ENCODE data around the gene C3orf52. TPM values are rescaled to one million over a fixed set of nuclear protein-coding genes. Genes with fewer than 3 reads are reported as not detected.

C3orf52 gene
- total RNA-seq, 3 donors from 2014 or later (not counting 1 experiment from before 2014, with no cell fraction given): 0.42 to 0.90 TPM; not detected in 1

DNA sequence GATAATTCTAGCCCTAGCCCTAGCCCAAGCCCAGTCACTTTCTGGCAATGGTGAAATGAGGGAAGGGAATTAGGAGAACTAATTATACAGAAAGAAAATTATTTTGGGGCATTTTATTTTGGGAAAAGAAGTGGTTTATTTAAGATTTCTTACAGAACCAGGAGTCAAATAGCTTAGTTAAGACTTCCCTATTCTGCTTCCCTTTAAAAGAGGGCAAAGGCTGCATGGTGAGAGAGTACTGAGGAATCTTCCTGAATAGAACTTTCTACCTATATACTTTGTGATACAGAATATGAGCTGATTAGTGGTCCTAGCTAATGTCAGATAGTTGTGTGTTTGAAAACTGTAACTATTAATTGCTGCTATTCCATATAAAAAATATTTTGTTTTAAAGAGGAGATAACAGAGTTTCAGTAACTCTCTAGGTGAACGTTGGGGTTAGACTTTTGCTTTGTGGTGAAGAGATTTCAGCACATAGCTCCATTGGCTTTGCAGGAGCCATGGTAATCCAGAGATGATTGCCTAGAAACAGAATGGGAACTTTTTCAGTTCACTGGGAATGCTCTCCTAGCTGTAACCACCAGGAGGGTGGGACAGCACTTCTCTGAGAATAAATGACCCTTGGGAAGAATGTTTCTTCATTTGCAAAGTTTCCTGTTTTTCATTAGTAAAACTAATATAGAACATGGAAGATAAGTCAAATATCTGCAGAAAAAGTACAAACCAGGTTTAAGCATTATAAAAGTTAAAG is 52.2 kb downstream of the C3orf52 start:
- ATAC-seq (no peak), DNase-seq (no peak)
- Histone ChIP-seq H3K36me3 (ENCODE audit: control insufficient read depth, insufficient read depth, low read length) (no peaks in the 10 kb centered on the region), H3K4me3 (ENCODE audit: low read length) (no peak overlapping the region), H3K27ac (ENCODE audit: low read length) (no peak overlapping the region), H3K9me3 (ENCODE audit: control insufficient read depth, insufficient read depth, low read length) (no peaks in the 10 kb centered on the region), H3K27me3 (ENCODE audit: control insufficient read depth, insufficient read depth, low read length) (no peaks in the 10 kb centered on the region), H3K4me1 (ENCODE audit: control insufficient read depth, insufficient read depth, low read length) (peaks cover 9% of the 10 kb centered on the region)
- H3K9me3 Mint-ChIP-seq: peaks cover 0 to 2% of the 10 kb centered on the region in 2 donors
- peaks cover 0 to 3% of the 10 kb centered on the region in 2 donors for H3K27me3 Mint-ChIP-seq (ENCODE audit: low read depth in 2 of 2)
- TF ChIP-seq, protein P1, sequence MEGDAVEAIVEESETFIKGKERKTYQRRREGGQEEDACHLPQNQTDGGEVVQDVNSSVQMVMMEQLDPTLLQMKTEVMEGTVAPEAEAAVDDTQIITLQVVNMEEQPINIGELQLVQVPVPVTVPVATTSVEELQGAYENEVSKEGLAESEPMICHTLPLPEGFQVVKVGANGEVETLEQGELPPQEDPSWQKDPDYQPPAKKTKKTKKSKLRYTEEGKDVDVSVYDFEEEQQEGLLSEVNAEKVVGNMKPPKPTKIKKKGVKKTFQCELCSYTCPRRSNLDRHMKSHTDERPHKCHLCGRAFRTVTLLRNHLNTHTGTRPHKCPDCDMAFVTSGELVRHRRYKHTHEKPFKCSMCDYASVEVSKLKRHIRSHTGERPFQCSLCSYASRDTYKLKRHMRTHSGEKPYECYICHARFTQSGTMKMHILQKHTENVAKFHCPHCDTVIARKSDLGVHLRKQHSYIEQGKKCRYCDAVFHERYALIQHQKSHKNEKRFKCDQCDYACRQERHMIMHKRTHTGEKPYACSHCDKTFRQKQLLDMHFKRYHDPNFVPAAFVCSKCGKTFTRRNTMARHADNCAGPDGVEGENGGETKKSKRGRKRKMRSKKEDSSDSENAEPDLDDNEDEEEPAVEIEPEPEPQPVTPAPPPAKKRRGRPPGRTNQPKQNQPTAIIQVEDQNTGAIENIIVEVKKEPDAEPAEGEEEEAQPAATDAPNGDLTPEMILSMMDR (IDR thresholded peaks at IDR 0.05): no peak
- H3K4me1 Mint-ChIP-seq: peaks cover 3% of the 10 kb centered on the region in 2 donors
- intact Hi-C loops (cut with micrococcal nuclease): no loop called here
- no peaks in the 10 kb centered on the region for H3K36me3 Mint-ChIP-seq
- WGBS (ENCODE audit: insufficient coverage): 36% methylated on average over 1 of the region's 1 CpG
- H3K27ac Mint-ChIP-seq: no peak overlapping the region
- H3K4me3 Mint-ChIP-seq: no peak overlapping the region

DNA sequence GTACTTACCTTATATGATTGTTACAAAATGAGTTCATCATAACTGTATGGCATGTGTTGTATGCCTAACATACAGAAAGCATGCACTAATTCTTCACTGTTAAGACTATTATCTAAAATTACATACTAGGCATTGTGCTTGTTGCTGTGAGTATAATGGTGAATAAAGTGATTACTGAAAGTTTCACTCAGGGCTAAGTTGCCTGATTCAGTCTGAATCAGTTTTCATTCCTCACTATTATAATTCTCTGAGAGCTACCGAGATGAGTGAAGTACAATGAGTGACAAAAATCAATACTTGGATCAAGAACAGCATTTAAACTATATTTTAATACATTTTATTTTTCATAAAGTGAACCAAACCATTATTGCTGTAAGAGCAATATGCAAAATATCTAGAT is 54.4 kb downstream of the C3orf52 start:
- Histone ChIP-seq H3K9me3 (ENCODE audit: control insufficient read depth, insufficient read depth, low read length) (no peaks in the 10 kb centered on the region), H3K4me1 (ENCODE audit: control insufficient read depth, insufficient read depth, low read length) (no peaks in the 10 kb centered on the region), H3K36me3 (ENCODE audit: control insufficient read depth, insufficient read depth, low read length) (no peaks in the 10 kb centered on the region), H3K27me3 (ENCODE audit: control insufficient read depth, insufficient read depth, low read length) (no peaks in the 10 kb centered on the region), H3K4me3 (ENCODE audit: low read length) (no peak overlapping the region), H3K27ac (ENCODE audit: low read length) (no peak overlapping the region)
- peaks cover 0 to 6% of the 10 kb centered on the region in 2 donors for H3K4me1 Mint-ChIP-seq
- no CpG with 5 or more reads among the region's 1 CpG for WGBS (ENCODE audit: insufficient coverage)
- intact Hi-C loops (cut with micrococcal nuclease): no loop called here
- no peak overlapping the region for H3K4me3 Mint-ChIP-seq
- peaks cover 0 to 4% of the 10 kb centered on the region in 2 donors for H3K9me3 Mint-ChIP-seq
- TF ChIP-seq, protein P1 (IDR thresholded peaks at IDR 0.05): no peak
- H3K36me3 Mint-ChIP-seq: no peaks in the 10 kb centered on the region
- no peak overlapping the region for H3K27ac Mint-ChIP-seq
- ATAC-seq: no peak
- H3K27me3 Mint-ChIP-seq (ENCODE audit: low read depth in 2 of 2): peaks cover 0 to 3% of the 10 kb centered on the region in 2 donors
- no peak for DNase-seq

DNA sequence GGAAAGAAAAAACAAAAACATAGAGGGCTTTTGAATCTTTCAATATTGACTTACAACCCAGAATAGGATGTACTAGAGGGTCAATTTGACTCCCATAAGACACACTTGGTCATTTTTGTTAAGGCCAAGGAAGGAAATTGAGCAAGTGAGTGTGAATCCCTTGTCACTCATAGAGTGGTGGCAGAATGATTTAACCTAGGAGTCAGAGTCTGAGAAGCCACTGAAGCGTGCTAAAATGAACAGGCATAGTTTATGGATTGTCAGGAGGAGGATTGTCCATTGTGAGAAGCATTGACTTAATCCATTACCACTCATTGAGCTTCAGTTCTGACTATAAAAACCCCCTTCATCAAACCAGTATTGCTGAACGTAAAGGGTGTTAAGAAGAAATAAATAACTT is 55.1 kb downstream of the C3orf52 start:
- Histone ChIP-seq H3K27me3 (ENCODE audit: control insufficient read depth, insufficient read depth, low read length) (no peaks in the 10 kb centered on the region), H3K9me3 (ENCODE audit: control insufficient read depth, insufficient read depth, low read length) (no peaks in the 10 kb centered on the region), H3K36me3 (ENCODE audit: control insufficient read depth, insufficient read depth, low read length) (no peaks in the 10 kb centered on the region), H3K4me1 (ENCODE audit: control insufficient read depth, insufficient read depth, low read length) (no peaks in the 10 kb centered on the region), H3K27ac (ENCODE audit: low read length) (no peak overlapping the region), H3K4me3 (ENCODE audit: low read length) (no peak overlapping the region)
- ATAC-seq (no peak), DNase-seq (no peak)
- Mint-ChIP-seq H3K9me3 (peaks cover 0 to 8% of the 10 kb centered on the region in 2 donors), H3K27ac (no peak overlapping the region), H3K4me1 (peaks cover 0 to 6% of the 10 kb centered on the region in 2 donors), H3K4me3 (no peak overlapping the region), H3K27me3 (ENCODE audit: low read depth in 2 of 2) (peaks cover 0 to 3% of the 10 kb centered on the region in 2 donors), H3K36me3 (peaks cover 1% of the 10 kb centered on the region)
- WGBS (ENCODE audit: insufficient coverage): no CpG with 5 or more reads among the region's 2 CpGs
- TF ChIP-seq, protein P1 (IDR thresholded peaks at IDR 0.05): no peak
- intact Hi-C loops (cut with micrococcal nuclease): no loop called here

All from natural killer cell (primary cell).